Neural cell (in vitro differentiated cells): ENCODE measurements around the gene C21orf58.

Experiments
- CTCF ChIP-seq: fragments of 450-650 bp; IDR thresholded peaks from 2 replicates; pipeline ENCODE4 v1.5.1; 2014; ENCODE audit warnings: antibody characterized with exemption, mild to moderate bottlenecking, moderate library complexity; ENCODE audit not compliant: poor library complexity, severe bottlenecking
- EP300 ChIP-seq: fragments of 450-650 bp; conservative IDR thresholded peaks from 2 replicates; pipeline ENCODE4 v1.6.1; 2014; ENCODE audit warnings: antibody characterized with exemption, mild to moderate bottlenecking, moderate library complexity; ENCODE audit not compliant: poor library complexity, severe bottlenecking
- EZH2 ChIP-seq: fragments of 200-600, 300-800 bp; shearing (Covaris generic), sonication (generic); IDR thresholded peaks from 2 replicates; pipeline ENCODE4 v1.6.1; 2014; ENCODE audit warnings: antibody characterized with exemption, low read length, borderline replicate concordance, mild to moderate bottlenecking; ENCODE audit not compliant: insufficient read depth, poor library complexity, severe bottlenecking
- MXI1 ChIP-seq: fragments of 450-650 bp; conservative IDR thresholded peaks from 2 replicates; pipeline ENCODE4 v1.6.1; 2014; ENCODE audit warnings: antibody characterized with exemption, mild to moderate bottlenecking; ENCODE audit not compliant: poor library complexity, severe bottlenecking
- POLR2AphosphoS5 ChIP-seq: IDR thresholded peaks from 2 replicates; pipeline ENCODE4 v1.6.1; 2012
- RAD21 ChIP-seq: fragments of 450-650 bp; conservative IDR thresholded peaks from 2 replicates; pipeline ENCODE4 v1.6.1; 2014; ENCODE audit warnings: antibody characterized with exemption, mild to moderate bottlenecking, moderate library complexity
- REST ChIP-seq: IDR thresholded peaks from 2 replicates; pipeline ENCODE4 v1.6.1; 2012; ENCODE audit warnings: borderline replicate concordance
- SMC3 ChIP-seq: fragments of 450-650 bp; conservative IDR thresholded peaks from 2 replicates; pipeline ENCODE4 v1.6.1; 2014; ENCODE audit warnings: antibody characterized with exemption, mild to moderate bottlenecking, moderate library complexity; ENCODE audit not compliant: poor library complexity
- TAF1 ChIP-seq: IDR thresholded peaks from 2 replicates; pipeline ENCODE4 v1.6.1; 2012; ENCODE audit warnings: low read depth

DNA sequence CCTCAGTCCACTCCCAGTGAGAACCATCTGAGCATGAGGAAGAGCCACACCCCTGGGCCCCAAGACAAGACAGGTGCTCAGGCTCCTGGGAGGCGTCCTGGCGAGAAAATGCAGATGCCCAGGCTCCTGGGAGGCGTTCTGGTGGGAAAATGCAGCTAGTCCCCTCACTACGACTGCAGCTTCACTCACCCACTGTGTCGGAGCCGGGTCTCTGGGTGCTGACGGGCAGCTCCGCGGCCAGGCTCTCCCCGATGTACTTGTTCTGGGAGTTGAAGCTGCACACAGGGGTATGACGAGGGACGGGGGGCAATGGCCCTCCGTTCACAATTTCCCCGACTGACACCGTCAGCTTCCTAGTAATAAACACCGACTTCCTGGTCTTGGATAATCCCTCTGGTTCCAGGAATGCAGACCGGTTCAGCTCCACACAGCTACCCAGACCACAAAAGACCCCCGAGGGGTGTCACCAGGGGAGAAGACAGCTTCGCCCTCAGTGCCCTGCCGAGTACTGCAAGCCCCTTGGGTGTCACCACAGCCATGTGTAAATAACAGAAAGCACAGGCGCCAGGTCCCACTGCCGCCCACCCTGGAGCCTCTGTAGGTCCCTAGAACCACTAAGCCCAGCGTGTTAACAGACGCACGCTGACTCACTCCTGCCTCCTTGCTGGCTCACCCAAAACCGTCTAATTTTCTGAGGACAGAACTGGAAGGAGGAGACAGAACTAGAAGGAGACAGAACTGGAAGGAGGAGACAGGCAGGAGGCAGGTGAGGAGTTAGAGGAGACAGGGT lies 57.7 kb downstream of the C21orf58 start:
- no peak for TF ChIP-seq CTCF
- no peak for TF ChIP-seq EP300
- no peak for TF ChIP-seq EZH2
- TF ChIP-seq RAD21: no peak
- no peak for TF ChIP-seq POLR2AphosphoS5
- no peak for TF ChIP-seq MXI1
- no peak for TF ChIP-seq SMC3
- TF ChIP-seq TAF1: no peak
- no peak for TF ChIP-seq REST
